ACHN (cell line): ENCODE measurements around the gene MATN1.

Experiments used
- DNase-seq: peaks from one replicate; pipeline ENCODE4 v3.0.0-alpha.2; 2015
- in situ Hi-C: cut with HindIII; loops from 2 replicates; pipeline ENCODE4 v1.10.0; 2017; ENCODE audit warnings: low sequenced_read_pairs, low pct_ligation_motif_present, low pct_unique_long_range_greater_than_20kb

Gene MATN1

DNA sequence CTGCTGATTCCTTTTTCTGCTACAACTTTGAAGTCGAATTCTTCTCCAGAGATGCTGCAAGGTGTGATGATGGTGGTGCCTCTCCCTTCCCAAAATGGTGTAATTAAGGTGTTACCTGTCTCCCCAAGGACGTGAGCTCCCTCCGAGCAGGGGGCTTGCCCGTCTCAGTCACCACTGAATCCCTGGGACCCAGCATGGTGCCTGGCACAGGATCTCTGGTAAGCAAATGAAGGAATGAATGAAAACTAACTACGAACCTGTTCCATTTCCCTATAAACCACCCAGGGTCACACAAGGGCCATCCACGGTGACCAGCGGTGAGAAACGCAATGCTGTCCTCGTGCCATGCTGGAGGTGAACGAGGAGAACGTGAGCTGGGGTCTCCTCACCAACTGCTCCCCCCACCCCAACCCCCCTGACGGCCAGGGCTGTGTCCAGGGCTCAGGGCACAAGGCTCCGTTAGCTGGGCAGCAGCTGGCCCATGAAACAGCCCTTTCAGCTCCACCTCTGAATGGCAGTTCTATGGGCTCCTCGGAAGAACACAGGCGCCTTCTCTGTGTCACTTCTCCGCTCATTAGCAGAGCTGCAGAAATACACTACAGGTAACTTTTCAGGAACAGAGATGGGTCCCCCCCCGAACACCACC is 2.2 kb upstream of the MATN1 start:
- in situ Hi-C loops, result no loop called here
- no peak for DNase-seq

DNA sequence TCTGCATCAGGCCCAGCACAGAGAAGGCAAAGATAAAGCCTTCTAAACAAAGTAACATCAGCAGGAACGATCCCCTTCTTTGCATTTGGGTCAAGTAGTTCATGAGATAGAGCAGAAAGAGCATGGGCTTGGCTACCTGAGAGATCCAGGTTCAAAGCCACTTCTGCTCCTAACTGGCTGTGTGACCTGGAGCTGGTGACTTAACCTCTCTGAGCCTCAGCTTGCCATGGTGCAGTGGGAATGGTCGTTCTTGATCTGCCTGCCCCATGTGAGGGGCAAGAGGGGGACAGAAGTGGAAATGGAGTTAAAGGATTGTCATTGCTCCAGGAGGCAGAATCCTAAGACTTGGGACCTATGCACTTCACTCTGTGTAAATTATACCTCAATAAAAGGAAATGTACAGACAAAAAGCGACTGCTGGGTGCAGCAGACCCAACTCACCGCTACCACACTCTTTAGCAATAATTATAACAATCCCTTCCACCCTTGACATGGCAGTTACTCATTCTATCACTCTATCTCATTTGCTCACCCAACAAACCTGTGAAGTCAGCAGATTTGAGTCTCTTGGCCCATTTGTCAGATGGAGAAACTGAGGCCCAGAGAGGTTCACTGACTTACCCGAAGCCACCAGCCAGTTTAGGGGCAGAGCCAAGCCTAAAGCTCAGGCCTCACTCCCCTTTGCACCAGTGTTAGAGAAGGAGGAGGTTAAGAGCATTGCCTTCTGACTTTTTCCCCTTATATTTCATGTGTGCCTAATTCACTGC is 1.5 kb upstream of the MATN1 start:
- in situ Hi-C loops, result no loop called here
- no peak for DNase-seq

DNA sequence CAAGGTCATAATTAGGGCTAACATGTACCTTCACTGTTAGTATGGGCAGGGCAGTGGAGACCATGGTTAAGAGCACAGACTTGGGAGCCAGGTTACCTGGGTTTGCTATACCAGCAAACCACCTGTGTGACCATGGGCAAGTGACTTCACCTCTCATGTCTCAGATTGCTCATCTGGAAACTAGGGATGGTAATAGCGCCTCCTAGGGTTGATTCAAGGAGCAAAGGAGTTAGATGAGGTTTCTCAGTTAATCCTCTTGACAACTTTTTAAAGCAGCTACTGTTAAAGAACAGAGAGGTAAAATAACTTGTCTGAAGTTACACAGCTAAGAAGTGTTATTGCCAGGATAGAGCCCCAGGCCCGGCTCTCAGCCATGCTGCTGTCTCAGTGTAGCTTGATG is 790 bp upstream of the MATN1 start:
- peak; percentile 15 for DNase-seq
- in situ Hi-C loops, result no loop called here

DNA sequence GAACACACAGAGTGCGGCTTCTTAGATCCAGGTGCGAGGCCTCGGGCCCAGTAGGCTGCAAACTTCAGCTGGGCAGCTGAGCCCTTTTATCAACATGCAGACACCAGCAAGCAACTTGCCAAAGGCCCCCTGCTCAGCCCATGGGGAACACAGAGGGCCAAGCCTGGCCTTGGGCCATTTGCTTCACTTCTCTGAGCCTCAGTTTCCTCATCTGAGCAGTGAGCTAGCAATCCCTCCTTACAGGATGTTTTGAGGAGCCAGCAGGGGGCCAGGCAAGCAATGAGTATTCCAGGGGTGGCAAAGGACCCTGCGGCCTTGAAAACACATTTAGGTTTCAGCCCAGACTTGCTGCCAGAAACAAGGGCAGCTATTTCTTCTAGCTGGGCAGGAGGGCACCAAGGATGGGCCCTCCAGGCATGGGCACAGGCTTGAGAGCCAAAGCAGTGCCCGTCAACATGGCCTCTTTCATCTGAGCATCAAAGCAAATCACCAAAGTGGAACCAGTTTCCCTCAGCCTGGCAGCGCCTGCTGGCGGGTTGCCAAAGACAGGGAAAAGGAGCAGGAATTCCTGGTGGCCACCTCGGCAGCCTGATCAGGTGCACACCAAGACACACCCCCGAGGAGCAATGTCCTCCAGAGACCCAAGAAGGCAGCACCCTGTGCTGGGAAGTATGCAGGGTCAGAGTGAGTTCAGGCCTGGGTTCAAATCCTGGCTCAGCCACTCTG is 1.4 kb downstream of the MATN1 start:
- peak; percentile 51 for DNase-seq
- in situ Hi-C loops, result no loop called here

DNA sequence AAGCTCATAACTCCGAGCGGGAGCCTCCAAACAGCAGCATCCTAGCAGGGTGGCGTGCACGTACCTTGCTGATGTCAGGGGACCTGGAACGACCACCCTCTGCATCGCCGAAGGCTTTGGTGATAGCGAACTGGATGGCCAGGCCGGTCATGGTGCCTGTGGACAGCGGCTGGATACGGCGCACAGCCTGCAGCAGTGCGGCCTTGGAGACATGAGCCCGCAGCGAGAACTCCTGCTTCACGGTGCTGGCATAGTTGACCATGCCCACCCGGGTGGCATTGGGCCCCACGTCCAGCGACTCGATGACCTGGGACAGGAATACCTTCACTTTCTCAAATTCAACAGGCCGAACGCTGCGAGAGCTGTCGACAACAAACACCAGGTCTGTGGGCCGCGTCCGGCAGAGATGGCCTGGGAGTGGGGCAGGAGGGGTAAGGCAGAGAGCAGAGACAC is 2.0 kb downstream of the MATN1 start:
- in situ Hi-C loops, result no loop called here

DNA sequence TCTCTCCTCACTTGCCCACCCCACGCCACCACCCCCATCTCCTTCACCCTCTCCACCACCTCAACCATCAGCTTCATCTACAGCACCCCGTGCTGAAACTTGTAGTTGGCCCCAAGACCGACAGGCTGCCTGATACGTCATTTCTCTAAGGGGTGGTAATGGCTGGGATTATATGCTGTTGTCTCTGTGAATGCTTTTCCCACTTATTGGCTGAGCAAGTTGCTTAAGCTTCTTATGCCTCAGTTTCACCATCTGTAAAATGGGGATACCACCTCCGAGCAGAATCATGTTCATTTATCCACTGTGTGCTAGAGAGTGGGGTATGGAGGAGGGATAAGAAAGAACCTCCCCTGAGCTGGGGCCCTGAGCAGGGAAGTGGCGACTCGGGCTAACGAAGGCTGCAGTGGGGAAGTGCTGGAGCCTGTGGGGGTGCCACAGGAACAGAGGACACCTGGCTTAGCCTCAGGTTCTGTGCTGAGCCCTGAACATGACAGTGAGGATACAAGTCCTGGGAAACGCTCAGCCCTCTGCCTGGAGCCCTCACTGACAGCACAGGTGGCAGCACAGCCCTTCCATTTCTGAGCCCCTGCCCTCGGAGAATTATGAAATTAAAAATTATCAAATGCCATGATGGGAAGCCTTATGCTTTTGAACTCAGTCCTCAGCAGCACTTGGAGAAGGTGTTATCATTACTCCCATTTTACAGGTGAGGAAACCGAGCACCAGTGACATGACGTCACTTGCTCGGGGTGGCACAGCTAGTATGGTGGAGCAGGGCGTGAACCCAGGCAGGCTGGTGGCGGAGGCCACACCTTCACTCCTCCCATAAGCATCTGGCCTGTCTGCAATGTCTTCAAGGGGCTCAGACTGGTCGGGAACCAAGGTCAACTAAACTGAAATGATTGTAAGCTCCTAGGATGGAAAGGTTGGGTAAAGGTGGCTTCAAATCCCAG is 2.8 kb downstream of the MATN1 start:
- in situ Hi-C loops, result no loop called here
- no peak for DNase-seq

More for the DNA sequence above, 2.0 kb downstream of the MATN1 start:
- DNase-seq, result no peak

DNA sequence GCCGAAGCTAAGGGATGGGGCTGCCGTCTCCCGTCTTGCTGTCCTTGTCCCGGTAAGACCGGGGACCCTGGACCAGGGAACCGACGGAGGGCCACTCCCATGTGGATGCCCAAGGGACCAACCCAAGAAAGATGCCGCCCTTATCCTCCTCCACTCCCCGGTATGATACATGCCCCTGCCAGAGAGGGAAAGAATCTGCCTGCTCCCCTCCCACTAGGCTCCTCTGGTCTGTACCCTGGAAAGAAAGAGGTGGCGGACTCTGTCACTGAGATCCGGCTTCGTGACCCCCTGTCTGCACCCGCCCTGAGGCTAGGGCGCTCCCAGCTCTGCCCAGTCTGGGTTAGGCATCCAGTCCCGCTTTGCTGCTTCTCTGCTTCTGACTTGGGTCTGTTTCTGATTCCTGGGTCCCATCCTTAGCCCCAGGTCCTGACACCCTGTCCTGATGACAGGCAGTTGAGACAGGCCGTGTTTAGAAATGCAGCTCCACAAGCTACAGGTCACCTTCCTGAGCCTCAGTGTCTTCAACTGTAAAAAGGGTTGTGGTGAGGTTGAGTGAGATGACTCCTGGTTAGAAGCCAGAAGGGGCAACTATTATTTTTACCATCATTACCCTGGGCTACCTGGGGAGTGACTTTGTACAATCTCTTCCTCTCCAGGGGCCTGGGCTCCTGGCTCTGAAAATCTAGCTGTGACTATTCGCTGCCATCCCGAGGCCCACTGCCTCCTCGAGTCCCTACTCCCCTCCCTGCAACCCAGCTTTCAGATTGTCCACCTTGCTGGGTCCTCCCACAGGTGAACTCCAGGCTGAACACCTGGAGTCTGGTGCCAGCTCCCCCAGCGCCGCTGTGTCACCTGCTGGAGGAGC is 3.7 kb downstream of the MATN1 start:
- in situ Hi-C loops, result no loop called here
- DNase-seq, result no peak

DNA sequence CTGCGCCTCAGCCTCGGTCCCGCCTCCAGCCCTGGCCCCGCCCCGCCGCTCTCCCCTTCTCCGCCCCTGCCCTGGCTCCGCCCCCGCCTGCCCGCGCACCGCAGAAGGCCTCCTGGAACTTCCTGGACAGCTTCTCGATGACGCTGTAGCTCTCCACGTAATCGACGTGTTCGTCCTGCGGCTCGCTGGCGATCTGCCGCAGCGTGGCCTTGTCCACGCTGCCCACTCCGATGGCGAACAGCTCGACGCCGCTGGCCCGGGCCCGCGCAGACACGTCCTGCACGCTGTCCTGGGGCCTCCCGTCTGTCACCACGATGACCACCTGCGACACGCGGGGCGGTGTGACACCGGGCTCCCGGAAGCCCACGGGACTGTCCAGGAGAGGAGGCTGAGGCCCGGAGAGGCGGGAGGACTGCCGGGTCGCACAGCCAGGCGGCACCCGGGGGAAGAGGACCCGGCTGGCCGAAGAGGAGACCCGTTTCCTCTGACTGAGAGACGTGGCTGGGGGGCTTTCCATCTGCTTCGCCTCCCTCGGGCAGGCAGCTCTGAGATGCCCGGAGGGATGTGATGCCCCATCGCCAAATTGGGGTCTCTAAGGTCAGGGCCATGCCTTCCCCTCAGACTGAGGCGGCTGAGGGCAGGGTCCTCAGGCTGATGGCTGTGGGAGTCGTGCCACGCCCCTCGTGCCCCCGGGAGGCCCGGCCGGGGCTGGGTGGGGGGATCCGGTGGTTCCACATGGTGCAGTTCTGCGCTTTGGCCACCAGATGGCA is 4.6 kb downstream of the MATN1 start:
- in situ Hi-C loops, result no loop called here
- peak; percentile 93 for DNase-seq

DNA sequence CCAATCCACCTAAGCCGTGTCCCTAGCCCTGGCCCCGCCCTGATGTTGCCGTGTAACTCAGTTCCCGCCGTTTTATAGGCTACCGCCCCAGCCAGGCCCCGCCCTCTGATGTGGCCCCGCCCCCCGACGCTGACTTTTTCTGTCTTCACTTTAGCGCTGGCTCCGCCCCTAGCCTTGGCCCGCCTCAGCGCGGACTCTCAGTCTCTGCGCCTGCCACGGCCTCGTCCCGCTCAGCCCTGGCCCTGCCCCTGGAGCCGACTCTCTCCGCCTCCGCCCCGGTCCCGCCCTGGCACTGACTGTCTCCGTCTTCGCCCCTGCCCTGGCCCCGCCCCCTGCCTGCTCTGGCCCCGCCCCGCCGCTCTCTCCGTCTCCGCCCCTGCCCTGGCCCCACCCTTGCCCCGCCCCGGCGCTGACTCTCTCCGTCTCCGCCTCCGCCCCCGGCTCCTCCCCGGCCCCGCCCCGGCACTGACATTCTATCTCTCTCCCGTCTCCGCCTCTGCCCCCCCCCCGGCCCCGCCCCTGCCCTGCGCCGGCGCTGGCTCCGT is 5.2 kb downstream of the MATN1 start:
- in situ Hi-C loops, result no loop called here
- DNase-seq, result peak; percentile 96

DNA sequence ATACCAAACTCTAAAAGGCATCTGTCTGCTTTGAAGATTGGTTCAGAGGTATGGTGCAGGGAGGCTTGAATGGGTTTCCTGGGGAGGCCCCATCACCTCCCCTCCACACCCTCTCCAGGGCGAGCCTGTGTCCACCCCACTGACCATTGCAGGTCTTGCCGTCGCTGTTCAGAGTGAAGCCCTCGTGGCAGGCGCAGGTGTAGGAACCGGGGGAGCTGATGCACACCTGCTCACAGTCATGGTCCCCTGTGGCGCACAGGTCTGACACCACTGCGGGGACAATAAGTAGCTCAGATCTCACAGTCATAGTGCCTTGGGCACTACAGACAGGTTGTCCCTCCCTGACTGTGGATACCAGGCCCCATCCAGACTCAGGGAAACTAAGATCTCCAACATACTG is 6.7 kb downstream of the MATN1 start:
- in situ Hi-C loops, result no loop called here
- DNase-seq, result no peak

DNA sequence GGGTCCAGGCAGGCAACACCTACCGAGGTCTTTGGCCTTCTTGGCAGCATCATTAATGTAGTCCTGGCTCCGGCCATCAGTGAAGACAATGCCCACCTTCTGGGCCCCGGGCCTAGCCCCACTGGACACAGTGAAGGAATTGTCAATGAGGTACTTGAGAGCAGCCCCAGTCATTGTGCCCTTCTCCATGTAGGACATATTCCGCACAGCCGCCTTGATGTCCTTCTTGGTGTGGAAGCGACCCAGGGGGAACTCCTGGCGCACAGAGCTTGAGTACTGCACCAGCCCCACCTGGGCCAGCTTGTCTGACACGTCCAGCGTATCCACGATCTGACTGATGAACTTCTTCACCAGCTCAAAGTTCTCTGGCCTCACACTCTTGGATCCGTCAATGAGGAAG is 7.5 kb downstream of the MATN1 start:
- in situ Hi-C loops, result no loop called here
- no peak for DNase-seq

DNA sequence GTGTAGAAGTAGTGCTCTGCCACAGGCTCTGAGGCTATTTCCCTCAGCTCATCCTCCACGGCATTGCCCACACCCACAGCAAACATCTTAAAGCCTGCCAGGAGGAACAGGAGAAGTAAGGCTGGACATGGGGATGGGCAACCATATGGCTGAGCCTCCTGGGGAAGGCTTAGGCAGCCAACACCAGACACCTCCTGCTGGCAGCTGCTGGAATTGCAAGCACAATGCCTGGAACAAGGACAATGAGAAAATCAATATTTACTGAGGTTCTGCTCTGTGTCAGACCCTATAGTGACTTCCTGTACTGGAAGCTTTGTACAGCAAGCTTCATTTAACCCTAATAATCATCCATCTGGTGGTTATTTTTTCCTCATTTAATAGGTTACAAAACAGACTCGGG is 8.2 kb downstream of the MATN1 start:
- in situ Hi-C loops, result no loop called here
- no peak for DNase-seq

DNA sequence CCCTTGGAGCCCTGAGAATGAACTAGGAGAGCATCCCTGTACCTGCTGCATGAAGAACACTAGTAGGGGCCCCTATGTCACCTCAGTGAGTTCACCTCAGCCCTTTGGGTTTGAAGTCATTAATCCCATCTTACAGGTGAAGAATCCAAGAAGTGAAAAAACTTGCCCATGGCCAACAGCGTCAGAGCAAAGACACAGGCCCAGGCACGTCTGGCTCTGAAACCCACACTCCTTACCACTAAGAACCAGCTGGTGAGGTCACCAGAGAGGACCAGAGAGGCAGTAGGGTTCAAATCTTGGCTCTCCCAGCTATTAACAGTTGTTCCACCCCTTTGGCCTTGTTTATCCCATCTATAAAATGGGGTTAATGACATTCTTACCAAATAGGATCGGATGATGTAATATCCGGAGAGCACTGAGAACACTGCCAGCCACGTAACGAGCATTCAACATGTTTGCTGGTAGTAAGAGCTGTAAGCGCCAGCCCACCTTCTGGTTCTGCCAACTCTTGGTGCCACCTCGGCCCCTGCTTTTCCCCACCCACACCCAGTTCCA is 8.8 kb downstream of the MATN1 start:
- no peak for DNase-seq
- in situ Hi-C loops, result no loop called here

DNA sequence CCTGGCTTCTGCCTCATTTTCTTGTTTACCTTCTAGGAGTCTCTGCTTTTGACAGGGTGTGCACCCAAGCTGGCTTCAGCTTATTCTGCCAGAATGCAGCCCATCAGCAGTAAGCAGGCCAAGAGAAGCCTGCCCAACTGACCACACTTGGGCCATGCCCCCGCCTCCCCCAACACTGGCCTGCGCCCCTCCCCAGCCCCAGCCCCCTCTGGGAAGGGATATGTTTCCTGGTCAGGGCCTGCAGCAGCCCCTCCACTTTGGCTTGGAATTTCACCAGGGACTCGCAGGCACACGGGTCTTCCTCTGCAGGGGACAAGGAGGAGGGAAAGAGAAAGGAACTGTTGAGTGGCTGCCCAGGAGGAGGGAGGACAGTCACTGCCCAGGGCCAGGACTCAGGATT is 9.4 kb downstream of the MATN1 start:
- in situ Hi-C loops, result no loop called here
- no peak for DNase-seq

DNA sequence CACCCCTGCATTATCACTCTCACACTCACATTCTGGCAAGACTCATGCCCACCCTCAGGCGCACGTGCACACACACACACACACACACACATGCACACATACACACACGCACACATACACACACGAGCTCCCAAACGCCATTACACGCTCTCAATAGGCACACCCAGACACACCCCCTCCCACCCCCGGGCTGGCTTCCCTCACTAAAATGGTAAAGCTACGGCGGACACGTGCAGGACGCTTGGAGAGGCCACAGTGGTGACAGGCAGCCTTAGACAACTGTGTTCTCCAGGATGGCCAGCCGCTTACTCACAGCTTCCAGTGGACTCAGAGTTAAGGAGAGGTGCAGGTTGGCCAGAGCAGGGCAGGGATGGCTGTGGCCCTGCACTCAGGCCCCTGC is 10.1 kb downstream of the MATN1 start:
- DNase-seq, result no peak
- in situ Hi-C loops, result no loop called here

DNA sequence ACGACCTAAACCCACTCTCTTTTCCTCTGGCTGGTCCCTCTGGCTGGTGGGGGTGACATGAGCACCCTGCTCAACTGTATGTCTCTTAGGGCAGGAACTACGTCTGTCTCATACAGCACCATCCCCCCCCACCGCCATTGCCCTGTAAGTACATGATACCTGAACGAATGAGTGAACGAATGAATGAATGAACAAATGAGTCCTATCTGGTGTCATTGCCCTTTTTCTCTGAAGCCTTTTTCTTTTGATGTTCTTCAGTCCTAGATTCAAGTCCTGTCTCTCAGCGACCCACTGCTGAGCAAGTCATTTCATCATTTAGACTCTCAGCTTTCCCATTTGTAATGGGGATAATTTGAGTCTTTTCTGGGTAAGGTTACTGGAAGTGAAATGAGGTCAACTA is 10.8 kb downstream of the MATN1 start:
- in situ Hi-C loops, result no loop called here
- no peak for DNase-seq

DNA sequence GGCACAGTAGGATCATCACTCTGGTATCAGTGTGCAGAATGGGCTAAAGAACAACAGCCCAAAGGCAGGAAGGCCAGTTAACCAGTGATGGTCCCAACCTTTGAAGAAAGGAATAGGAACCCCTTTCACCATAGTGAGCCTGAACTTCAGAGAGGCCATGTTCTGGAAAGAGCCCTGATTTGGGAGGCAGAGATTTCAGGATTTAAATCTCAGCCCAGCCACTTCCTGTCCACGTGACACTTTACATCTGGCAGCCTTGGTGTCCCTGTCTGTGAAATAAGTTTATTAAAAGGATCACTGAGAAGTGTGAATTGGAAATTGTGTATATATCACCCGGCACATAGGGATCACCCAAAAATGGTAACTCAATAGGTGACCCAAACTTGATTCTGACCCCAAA is 13.0 kb downstream of the MATN1 start:
- no peak for DNase-seq
- in situ Hi-C loops, result no loop called here
